Endothelial cell of umbilical vein (primary cell): ENCODE results near the gene RNASEH1. TPM values are rescaled to one million over a fixed set of nuclear protein-coding genes. Genes with fewer than 3 reads are reported as not detected.

Experiments
- BruUV-seq: library from RNA; stranded (reverse); fragments of 400-500 nt; replicated peaks from 2 replicates; lab custom pipeline; 2021; lab: Mats Ljungman, UMichigan
- CTCF ChIA-PET: fragments of 300-600, 350-600 bp; sonication (Branson Sonifier 250); formaldehyde crosslinking; loops from one replicate; lab custom pipeline; 2021; ENCODE audit warnings: antibody characterized with exemption, inconsistent platforms; lab: Charles Lee
- POLR2A ChIA-PET: fragments of 300-600, 350-600 bp; sonication (Branson Sonifier 250); formaldehyde crosslinking; loops from one replicate; lab custom pipeline; 2021; ENCODE audit warnings: antibody characterized with exemption, inconsistent platforms; lab: Charles Lee
- DNase-seq: peaks from one replicate; pipeline ENCODE4 v3.0.0-alpha.2; 2011; ENCODE audit warnings: low read depth, low spot score
- FAIRE-seq: peaks from 2 replicates; lab custom pipeline; 2011; peaks lifted over from hg19 to GRCh38; lab: Jason Lieb, UNC
- H2AFZ ChIP-seq: 2 replicates; pipeline ENCODE4 v1.6.0; 2012; ENCODE audit warnings: low read depth, low read length, control low read depth, inconsistent platforms
- H3K27ac ChIP-seq: 2 replicates; pipeline ENCODE4 v1.5.1; 2011; ENCODE audit warnings: low read depth, mild to moderate bottlenecking, control low read depth, low read length, moderate library complexity; ENCODE audit not compliant: insufficient read depth
- H3K27me3 ChIP-seq, 2 experiments: 2 replicates each; pipeline versions ENCODE4 v1.6.0 to v1.6.1; 2011; ENCODE audit warnings: low read length in 2 of 2, mixed read lengths in 1 of 2; ENCODE audit not compliant: control insufficient read depth in 2 of 2, insufficient read depth in 2 of 2
- H3K36me3 ChIP-seq, 2 experiments: 2 replicates in 1 of 2; 3 replicates in 1 of 2; pipeline ENCODE4 v1.5.1; 2011; ENCODE audit warnings: low read length in 2 of 2, mild to moderate bottlenecking in 1 of 2, moderate library complexity in 1 of 2; ENCODE audit not compliant: control insufficient read depth in 2 of 2, insufficient read depth in 2 of 2; ENCODE audit errors: extremely low read depth in 1 of 2
- H3K4me1 ChIP-seq: 3 replicates; pipeline ENCODE4 v1.5.1; 2011; ENCODE audit warnings: mild to moderate bottlenecking, low read length; ENCODE audit not compliant: control insufficient read depth, insufficient read depth; ENCODE audit errors: extremely low read depth
- H3K4me2 ChIP-seq: 2 replicates; pipeline ENCODE4 v1.6.1; 2011; ENCODE audit warnings: low read length, control low read depth, mixed read lengths; ENCODE audit not compliant: insufficient read depth
- H3K4me3 ChIP-seq, 3 experiments: fragments of 200-600 bp in 1 of 3; sonication (generic), shearing (Covaris generic) in 1 of 3; replicated peaks in 1 of 3; 2 replicates each; pipeline ENCODE4 v1.5.1; 2011 to 2016; ENCODE audit warnings: control low read depth in 3 of 3, low read length in 3 of 3, mild to moderate bottlenecking in 2 of 3, inconsistent platforms in 1 of 3, low read depth in 1 of 3, moderate library complexity in 1 of 3; ENCODE audit not compliant: insufficient read depth in 1 of 3
- H3K79me2 ChIP-seq: 2 replicates; pipeline ENCODE4 v1.6.0; 2012; ENCODE audit warnings: low read length, inconsistent platforms; ENCODE audit not compliant: control insufficient read depth, insufficient read depth
- H3K9ac ChIP-seq: replicated peaks from 2 replicates; pipeline ENCODE3; 2011; ENCODE audit warnings: low read length, control low read depth; ENCODE audit not compliant: insufficient read depth; ENCODE audit errors: extremely low read depth
- H3K9me1 ChIP-seq: replicated peaks from 3 replicates; pipeline ENCODE4 v1.6.0; 2011; ENCODE audit warnings: mild to moderate bottlenecking, low read length; ENCODE audit not compliant: control insufficient read depth, insufficient read depth; ENCODE audit errors: extremely low read depth
- H3K9me3 ChIP-seq: replicated peaks from 2 replicates; pipeline ENCODE4 v1.5.1; 2012; ENCODE audit warnings: low read length, inconsistent platforms; ENCODE audit not compliant: control insufficient read depth, insufficient read depth
- H4K20me1 ChIP-seq: replicated peaks from 2 replicates; pipeline ENCODE3; 2011; ENCODE audit warnings: mild to moderate bottlenecking, low read length; ENCODE audit not compliant: control insufficient read depth, insufficient read depth; ENCODE audit errors: extremely low read depth
- EZH2 ChIP-seq: IDR thresholded peaks from 2 replicates; pipeline ENCODE4 v1.6.1; 2012; ENCODE audit warnings: borderline replicate concordance, low read depth, mild to moderate bottlenecking, moderate library complexity, low read length, inconsistent platforms; ENCODE audit not compliant: severe bottlenecking
- FOS ChIP-seq: IDR thresholded peaks from 2 replicates; pipeline ENCODE4 v1.6.1; 2011; ENCODE audit warnings: mild to moderate bottlenecking, low read length, moderate library complexity, borderline replicate concordance; ENCODE audit not compliant: insufficient read depth
- GATA2 ChIP-seq: IDR thresholded peaks from 2 replicates; pipeline ENCODE4 v1.7.0; 2011; ENCODE audit warnings: low read depth, mild to moderate bottlenecking, moderate library complexity, mixed read lengths, low read length; ENCODE audit not compliant: insufficient read length, insufficient read depth
- JUN ChIP-seq: IDR thresholded peaks from 2 replicates; pipeline ENCODE4 v1.6.1; 2011; ENCODE audit warnings: borderline replicate concordance, low read depth; ENCODE audit not compliant: insufficient read length, insufficient read depth
- MYC ChIP-seq: IDR thresholded peaks from one replicate; pipeline ENCODE4 v1.6.1; 2011; ENCODE audit warnings: mild to moderate bottlenecking, low read depth, low read length
- POLR2A ChIP-seq: IDR thresholded peaks from 2 replicates; pipeline ENCODE4 v1.6.1; 2012; ENCODE audit warnings: low read depth, mild to moderate bottlenecking, control low read depth, low read length
- POLR2AphosphoS5 ChIP-seq: IDR thresholded peaks from 2 replicates; pipeline ENCODE4 v1.6.1; 2012; ENCODE audit warnings: low read depth, mild to moderate bottlenecking, control low read depth, low read length, moderate library complexity; ENCODE audit not compliant: insufficient read depth
- dilution Hi-C: fragments of 300-500 bp; cut with MboI; formaldehyde crosslinking; loops from one replicate; pipeline ENCODE4 v1.15.0; 2019; ENCODE audit warnings: low sequenced_read_pairs; ENCODE audit not compliant: extremely low pct_ligation_motif_present
- intact Hi-C: fragments of 100-400 bp; cut with micrococcal nuclease; formaldehyde crosslinking; loops from one replicate; pipeline ENCODE4 v1.10.0; 2022
- polyA plus RNA-seq, 4 experiments: library from polyadenylated mRNA; depleted of rRNA in 3 of 4; stranded (reverse) in 3 of 4; unstranded in 1 of 4; fragments of >200 nt; gene quantifications; 2 replicates each; pipeline versions ENCODE4 v1.2.1 to v1.2.3, GENCODE V29; 2011 to 2012; ENCODE audit warnings: missing spikeins in 1 of 4
- total RNA-seq: library from RNA; stranded (reverse); gene quantifications from 2 replicates; pipeline ENCODE4 v1.2.3, GENCODE V29; 2021
- TF ChIP-seq, protein P1 (sequence below): IDR thresholded peaks from 2 replicates; pipeline ENCODE4 v1.6.1; 2011; ENCODE audit not compliant: insufficient read depth, insufficient read length
- TF ChIP-seq, protein P2 (sequence below), 2 donors: IDR thresholded peaks; 1 replicate in 1 of 2; 2 replicates in 1 of 2; pipeline ENCODE4 v1.5.1; 2011; ENCODE audit warnings: low read length in 2 of 2, mild to moderate bottlenecking in 2 of 2, moderate library complexity in 2 of 2, control low read depth in 1 of 2, inconsistent platforms in 1 of 2, low read depth in 1 of 2; ENCODE audit not compliant: insufficient read depth in 1 of 2; ENCODE audit errors: extremely low read depth in 1 of 2

Gene RNASEH1
- total and polyA plus RNA-seq, 2 donors (not counting 3 experiments of a cell fraction or from before 2014, with no cell fraction given) = 12.8 to 30.8 TPM

DNA sequence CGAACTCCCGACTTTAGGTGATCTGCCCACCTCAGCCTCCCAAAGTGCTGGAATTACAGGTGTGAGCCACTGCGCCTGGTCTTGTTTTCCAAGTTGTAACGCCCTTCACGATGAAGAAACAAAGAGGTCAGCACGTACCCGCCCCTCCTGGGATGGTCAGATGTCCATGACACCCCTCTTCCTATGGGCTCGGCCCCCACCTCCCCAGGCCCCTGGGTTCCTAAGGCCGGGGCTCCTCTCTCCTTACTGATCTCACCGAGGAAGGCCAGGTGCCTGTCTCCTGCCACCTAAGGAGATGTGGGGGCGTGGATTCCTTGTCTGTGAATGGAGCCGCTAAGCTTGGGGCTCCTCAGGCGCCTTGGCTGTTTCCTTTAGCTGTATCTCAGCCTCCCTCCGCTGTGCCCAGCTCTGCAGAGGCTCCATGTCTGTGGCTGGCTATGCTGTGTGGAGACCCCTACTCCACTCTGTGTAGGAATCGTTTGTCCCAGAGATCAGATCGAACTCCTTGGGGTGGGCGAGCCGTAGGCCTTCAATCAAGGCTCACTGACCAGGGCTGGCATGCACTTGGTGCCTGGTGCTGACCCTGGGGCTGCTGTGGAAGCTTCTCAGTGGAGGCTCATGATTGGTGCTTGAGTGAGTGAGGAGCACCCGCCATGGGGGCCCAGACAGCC, 45.5 kb upstream of the RNASEH1 start:
- no peaks in the 10 kb centered on the region for H3K9me3 ChIP-seq
- ChIA-PET POLR2A (no interaction called here), CTCF (no interaction called here)
- DNase-seq = no peak
- H3K27ac ChIP-seq = no peak overlapping the region
- no peak overlapping the region for H3K9ac ChIP-seq
- no peak for FAIRE-seq
- no peaks in the 10 kb centered on the region for H3K36me3 ChIP-seq
- H2AFZ ChIP-seq = no peak overlapping the region
- TF ChIP-seq GATA2 (no peak), POLR2AphosphoS5 (no peak), FOS (no peak), EZH2 (no peak), MYC (no peak), JUN (no peak), POLR2A (no peak)
- TF ChIP-seq, protein P1, sequence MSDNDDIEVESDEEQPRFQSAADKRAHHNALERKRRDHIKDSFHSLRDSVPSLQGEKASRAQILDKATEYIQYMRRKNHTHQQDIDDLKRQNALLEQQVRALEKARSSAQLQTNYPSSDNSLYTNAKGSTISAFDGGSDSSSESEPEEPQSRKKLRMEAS = no peak
- TF ChIP-seq, protein P2, sequence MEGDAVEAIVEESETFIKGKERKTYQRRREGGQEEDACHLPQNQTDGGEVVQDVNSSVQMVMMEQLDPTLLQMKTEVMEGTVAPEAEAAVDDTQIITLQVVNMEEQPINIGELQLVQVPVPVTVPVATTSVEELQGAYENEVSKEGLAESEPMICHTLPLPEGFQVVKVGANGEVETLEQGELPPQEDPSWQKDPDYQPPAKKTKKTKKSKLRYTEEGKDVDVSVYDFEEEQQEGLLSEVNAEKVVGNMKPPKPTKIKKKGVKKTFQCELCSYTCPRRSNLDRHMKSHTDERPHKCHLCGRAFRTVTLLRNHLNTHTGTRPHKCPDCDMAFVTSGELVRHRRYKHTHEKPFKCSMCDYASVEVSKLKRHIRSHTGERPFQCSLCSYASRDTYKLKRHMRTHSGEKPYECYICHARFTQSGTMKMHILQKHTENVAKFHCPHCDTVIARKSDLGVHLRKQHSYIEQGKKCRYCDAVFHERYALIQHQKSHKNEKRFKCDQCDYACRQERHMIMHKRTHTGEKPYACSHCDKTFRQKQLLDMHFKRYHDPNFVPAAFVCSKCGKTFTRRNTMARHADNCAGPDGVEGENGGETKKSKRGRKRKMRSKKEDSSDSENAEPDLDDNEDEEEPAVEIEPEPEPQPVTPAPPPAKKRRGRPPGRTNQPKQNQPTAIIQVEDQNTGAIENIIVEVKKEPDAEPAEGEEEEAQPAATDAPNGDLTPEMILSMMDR (IDR thresholded peaks at IDR 0.05; ENCODE audit: extremely low read depth in 1 of 2, insufficient read depth in 1 of 2, low read depth in 1 of 2, low read length in 2 of 2) = no peak
- dilution Hi-C loops (no loop called here), intact Hi-C loops (no loop called here)
- H3K9me1 ChIP-seq = no peaks in the 10 kb centered on the region
- no peak overlapping the region for H3K4me3 ChIP-seq
- no peaks in the 10 kb centered on the region for H3K4me1 ChIP-seq
- H3K79me2 ChIP-seq = no peaks in the 10 kb centered on the region
- no peaks in the 10 kb centered on the region for H3K27me3 ChIP-seq
- H4K20me1 ChIP-seq = no peaks in the 10 kb centered on the region
- no TSS peak for BruUV-seq
- no peak overlapping the region for H3K4me2 ChIP-seq
